GM19238 (cell line): Measurements from ENCODE around the gene MLXIP.

Experiments used
- DNase-seq: peaks from one replicate; pipeline ENCODE4 v3.0.0; 2011; ENCODE audit warnings: low spot score; ENCODE audit not compliant: insufficient read length

Gene MLXIP

DNA sequence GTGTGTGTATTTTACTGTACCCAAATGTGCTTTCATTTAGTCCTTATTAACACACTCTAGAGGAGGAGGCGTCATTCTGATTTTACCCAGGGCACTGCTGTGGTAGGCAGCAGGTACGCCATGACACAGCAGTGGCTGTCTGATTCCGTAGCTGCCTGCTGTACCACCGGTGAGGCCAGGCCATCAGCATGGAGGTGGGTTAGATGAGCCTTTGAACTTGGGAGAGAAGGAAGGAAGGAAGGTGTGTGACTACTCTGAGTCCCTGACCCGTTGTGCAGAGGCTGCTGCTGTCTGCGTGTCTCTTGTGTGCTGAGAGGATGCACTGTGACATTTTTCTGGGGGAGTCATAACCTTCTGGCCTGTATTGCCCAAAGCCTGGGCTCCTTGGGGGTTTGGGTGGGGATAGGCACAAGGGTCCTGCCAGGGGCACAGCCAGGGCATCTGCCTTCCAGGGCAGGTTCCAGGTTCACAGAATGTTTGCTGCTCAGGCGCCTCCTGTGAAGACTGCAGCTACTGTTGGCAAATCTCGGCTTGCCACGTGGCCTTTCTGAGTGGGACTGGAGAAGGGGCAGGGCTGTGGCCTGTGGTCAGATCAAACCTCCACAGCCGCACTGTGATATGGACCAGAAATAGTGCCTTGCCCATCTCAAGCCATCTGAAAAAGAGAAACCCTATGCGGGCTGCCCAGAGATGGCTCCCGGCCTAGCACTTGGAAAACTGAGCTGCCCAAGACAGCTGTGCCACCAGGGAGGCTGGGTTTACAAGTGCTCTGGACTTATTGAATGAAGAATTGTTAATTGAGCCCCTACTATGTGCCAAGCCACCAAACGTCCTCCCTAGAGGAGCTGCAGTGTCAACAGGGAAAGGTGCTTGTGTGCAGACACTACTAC is 47.1 kb downstream of the MLXIP start:
- no peak for DNase-seq

DNA sequence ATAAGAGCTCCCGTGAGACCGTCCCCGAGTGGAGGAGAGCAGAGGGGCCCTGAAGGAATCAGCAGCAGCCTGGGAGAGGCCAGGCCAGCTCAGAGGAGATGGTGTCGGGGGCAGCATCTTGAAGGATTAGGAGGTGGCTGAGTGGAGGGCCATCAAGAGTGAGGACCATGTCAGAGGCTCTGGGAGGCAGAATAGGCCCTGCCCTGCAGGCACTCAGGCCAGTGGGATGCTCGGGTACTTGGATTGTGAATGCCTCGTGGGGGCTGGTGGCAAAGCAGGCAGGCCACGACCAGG is 47.7 kb downstream of the MLXIP start:
- no peak for DNase-seq

- DNase-seq = no peak
Observed at GRCh38 chr12:122126713-122127597, 48.4 kb downstream of the MLXIP start.

DNA sequence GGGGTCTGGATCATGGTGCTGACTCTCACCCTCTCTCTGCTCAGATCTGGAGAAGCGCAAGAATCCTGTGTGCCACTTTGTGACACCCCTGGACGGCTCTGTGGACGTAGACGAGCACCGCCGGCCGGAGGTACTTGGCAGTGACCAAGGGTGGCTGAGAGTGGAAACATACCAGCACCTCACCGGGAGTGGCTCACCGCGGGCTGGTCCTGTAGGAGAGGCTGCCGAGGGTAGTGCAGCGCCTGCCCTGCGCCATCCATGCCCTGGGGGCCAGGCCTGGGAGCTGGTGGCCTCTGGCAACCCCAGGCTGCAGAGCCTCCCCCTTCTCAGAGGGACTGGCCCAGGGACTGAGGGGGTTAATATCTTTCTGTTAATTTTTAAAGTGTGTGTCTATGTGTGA is 49.3 kb downstream of the MLXIP start:
- DNase-seq = no peak

- no peak for DNase-seq
Observed at GRCh38 chr12:122128481-122128880, 49.9 kb downstream of the MLXIP start.

DNA sequence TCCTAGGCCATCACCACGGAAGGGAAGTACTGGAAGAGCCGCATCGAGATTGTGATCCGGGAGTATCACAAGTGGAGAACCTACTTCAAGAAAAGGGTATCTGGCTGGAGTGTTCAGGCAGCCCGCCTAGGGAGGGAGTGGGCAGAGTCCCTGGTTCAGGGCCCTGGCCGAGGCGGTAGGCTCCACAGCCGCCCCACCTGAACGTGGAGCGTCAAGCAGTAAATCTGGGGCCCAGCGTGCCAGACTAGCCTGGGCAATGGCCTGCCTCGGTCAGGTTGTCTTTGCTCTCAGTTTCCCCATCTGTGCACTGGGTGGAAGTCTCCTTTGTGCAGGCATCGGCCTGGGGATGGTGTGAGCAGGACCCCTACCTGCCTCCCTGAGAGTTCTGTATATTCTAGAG is 50.6 kb downstream of the MLXIP start:
- DNase-seq = no peak

GRCh38 chr12:122130150-122130549 is 51.6 kb downstream of the MLXIP start:
- DNase-seq = no peak

GRCh38 chr12:122133192-122133950 is 54.8 kb downstream of the MLXIP start:
- DNase-seq = no peak

GRCh38 chr12:122135437-122136031 is 57.0 kb downstream of the MLXIP start:
- DNase-seq = no peak

DNA sequence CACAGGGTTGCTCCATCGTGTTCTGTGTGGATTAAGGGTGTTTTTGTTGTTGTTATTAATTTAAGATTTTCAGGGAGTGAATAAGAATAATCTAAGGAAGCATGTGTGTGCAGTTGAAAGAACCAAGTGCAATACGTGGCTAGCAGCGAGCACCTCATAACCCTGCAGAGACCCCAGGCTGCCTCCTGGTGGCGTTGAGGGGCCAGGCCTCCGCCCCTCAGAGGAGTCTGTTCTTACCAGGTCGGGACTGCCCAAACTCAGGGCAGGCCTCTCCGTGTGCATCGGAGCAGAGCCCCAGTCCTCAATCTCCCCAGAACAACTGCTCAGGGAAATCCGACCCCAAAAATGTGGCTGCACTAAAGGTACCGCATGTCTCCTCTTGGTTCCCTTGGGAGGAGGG is 58.7 kb downstream of the MLXIP start:
- no peak for DNase-seq

DNA sequence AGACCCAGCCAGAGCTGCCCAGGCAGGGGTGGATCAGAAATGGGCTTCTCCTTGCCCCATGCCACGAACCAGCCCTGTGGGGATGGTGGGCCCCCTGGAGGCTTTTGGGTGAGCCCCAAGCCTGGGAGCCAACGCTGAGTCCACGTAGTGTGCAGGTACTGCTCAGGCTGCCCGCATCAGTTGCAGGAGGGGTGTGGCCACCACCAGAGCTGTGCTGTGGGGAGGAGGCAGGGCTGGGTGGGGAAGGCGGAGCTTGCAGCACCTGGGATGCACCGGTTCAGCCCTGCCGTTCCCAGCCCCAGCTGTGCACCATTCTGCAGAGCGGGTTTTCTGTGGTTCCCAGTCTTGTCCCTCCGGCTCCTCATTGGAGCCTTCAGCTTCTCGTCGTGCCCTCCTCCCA is 59.1 kb downstream of the MLXIP start:
- no peak for DNase-seq

- DNase-seq = no peak
Observed at GRCh38 chr12:122138181-122138580, 59.6 kb downstream of the MLXIP start.

DNA sequence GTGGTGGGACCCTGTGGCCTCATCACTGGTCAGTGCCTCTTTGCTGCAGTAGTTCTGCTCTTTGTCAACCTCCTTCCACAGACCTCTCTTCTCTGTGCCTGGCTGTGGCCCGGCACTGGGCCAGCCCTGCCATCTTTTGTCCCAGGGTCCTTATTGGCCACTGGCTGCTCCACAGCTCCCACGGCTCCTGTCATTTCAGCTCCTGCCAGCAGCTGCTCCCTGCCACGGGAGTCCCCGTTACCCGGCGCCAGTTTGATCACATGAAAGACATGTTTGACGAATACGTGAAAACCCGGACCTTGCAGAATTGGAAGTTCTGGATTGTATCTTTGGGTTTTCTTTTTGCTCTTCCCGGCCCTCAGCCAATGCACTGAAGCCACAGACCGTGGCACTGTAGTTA is 60.1 kb downstream of the MLXIP start:
- DNase-seq = no peak

- DNase-seq = no peak
Observed at GRCh38 chr12:122139266-122139665, 60.7 kb downstream of the MLXIP start.

- DNase-seq = no peak
Observed at GRCh38 chr12:122139941-122140340, 61.4 kb downstream of the MLXIP start.

DNA sequence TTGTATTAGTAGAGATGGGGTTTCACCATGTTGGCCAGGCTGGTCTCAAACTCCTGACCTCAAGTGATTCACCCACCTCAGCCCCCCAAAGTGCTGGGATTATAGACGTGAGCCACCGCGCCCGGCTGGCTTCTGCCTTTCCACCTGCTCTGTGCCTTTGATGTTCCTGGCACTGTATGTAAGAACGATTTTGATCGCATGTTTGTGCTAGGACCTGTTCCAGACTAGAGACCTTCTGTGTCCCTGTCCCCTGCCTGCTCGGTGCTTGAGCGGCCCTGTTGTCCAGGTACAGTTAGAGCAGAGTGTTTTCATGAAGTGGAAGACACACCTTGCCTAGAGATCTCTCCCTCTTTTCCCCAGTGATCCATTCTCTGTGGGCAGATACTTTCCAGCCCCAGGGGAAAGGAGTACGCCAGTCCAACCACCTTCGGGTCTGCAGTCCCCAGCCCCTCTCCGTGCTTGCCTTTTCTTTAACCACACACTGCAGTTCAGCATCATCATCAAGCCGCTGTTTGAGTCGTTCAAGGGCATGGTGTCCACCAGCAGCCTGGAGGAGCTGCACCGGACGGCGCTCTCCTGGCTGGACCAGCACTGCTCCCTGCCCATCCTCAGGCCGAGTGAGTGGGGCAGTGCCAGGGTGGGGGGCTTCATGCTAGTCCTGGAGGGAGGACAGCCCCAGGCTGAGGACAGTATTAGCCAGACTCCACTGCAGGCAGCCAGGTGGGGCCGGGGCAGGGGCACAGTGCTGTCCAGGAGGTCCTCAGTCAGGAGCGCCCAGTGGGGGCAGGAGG is 62.1 kb downstream of the MLXIP start:
- no peak for DNase-seq

DNA sequence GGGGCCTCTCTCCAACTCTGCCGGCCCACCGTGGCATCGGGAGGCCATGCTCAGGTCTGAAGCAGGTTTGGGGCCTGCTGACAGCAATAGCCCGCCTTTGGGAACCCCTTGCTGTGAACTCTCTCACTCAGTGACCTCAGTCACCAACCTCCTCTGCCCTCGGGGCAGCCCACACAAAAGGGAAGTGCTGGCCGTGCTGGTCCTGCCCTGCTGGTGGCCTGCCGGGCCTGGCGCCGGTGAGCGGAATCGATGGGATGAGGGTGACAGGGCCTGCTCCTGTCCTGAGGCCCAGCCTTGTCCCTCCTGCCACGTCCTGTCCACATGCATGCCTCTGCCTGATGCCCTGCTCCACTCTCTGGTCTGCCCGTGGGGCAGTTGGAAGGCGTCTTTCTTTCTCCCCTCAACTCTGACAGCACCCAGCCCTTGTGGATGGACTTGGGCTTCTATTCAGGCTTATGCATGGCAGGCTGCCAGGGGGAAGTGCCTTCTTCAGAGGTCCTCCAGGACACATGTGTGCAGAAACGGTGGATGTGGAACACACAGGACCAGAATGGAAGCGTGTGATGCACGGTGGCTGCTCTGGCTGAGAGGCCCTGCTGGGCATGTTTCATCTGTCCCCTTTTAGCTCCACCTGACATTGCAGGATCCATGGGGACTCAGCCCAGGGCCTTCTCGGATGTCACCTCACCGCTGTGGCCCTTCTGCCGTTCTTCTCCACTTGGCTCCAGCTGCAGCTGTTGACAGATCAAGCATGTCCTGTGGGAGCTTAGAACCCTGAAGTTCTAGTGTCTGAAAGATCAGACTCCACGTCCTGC is 63.6 kb downstream of the MLXIP start:
- DNase-seq = no peak

GRCh38 chr12:122142857-122143256 is 64.3 kb downstream of the MLXIP start:
- DNase-seq = no peak

DNA sequence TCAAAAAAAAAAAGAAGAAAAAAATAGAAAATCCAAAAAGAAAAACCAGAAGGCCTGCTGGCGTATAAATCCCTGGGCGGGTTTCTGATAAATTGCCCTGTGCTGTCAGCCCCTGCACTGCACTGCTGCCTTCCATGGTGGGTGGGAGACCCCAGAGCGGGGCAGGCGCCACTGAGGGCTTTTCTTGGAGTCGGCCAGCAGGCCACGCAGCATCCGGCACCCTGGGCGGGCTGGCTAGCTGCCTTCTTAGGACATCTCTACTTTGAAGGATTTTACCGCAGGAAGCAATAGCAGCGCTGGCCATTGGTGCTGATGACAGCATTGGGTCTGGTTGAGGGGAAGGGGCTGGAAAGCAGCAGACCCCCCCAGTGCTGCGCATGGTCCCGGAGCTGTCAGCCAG is 66.3 kb downstream of the MLXIP start:
- DNase-seq = no peak
